ENCODE data around the gene ADCY4.

- TF ChIP-seq CTCF (IDR thresholded peaks at IDR 0.05; ENCODE audit: insufficient read depth, low read length, poor library complexity, severe bottlenecking) (no peak), EZH2phosphoT487 (conservative IDR thresholded peaks at IDR 0.05; ENCODE audit: low read length) (no peak)
Measured at GRCh38 chr14:24377126-24377525, 42.3 kb upstream of the ADCY4 start.
